G401 (cell line): ENCODE data around the gene KIF1A. TPM values are rescaled to one million over a fixed set of nuclear protein-coding genes. Genes with fewer than 3 reads are reported as not detected.

ENCODE experiments used
- DNase-seq: peaks from one replicate; pipeline ENCODE4 v3.0.0-alpha.2; 2015; ENCODE audit warnings: low spot score
- in situ Hi-C: cut with HindIII; loops from 2 replicates; pipeline ENCODE4 v1.10.0; 2016; ENCODE audit warnings: low sequenced_read_pairs, mixed read lengths
- total RNA-seq: library from RNA; depleted of rRNA; stranded (reverse); fragments of >200 nt; shearing (Covaris generic); gene quantifications from 2 replicates; pipeline ENCODE4 v1.2.3, GENCODE V29; 2014

KIF1A gene
- total RNA-seq, 1 experiment from 2014 or later: 24.9 TPM

DNA sequence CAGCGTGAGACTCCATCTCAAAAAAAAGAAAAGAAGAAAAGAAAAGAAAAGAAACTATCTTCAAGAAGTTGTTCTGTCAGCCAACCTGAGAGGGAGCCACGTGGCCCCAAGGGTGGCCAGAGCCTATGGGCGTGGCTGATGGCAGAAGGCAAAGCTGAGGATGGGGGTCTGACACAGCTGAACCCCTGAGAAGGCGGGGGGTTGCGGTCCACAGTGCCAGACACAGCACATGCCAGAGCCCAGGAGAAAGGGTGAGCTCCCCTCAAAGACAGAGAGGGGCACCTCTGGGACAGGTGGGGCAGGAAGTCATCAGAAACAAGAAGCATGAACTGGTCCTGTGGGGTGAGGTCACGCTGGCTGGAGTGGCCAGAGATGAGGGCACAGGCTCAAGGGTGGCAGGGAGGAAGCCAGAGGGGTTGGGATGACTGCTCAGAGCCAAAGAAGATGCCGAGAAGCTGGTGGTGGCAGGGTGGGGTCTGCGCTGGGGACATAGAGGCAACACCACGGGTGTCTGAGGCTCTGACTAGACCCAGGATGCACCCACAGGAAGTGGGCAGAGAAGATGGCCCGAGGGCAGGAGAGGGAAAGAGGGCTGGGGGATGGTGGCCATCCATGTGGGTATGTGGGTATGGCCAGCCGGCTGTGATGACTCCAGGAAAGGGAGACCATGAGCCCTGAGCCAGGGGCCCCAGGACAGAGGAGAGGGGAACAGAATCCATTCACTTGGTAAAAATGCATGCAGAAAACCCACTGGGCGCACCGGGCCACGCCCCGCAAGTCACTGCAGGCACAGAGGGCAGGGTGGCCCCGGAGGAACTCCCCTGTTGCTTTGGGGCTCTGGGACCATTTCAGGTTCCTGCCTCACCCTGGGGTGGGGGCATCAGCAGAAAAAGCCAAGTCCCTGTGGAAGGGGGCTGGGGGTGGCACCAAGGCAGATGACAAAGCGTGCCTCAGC lies 8.4 kb downstream of the KIF1A start:
- in situ Hi-C loops: no loop called here
- no peak for DNase-seq

DNA sequence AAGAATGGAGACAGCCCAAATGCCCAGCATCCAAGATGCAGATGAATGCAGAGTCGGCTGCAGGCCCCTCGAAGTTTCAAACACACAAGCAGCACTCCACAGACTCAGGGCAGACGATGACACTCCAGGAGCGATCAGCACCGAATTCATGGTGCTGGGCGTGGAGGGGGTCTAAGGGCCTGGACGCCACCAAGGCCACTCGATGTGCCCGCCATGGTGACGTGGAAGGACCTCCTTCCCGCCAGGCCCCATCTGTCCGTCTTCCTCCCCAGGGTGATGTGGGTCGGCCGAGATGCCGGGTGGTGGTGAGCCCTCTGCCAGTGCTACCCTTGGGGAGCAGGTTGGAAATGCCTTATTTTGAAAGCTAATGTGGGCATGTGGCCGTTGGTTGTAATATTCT lies 9.4 kb downstream of the KIF1A start:
- in situ Hi-C loops: no loop called here
- DNase-seq: no peak

DNA sequence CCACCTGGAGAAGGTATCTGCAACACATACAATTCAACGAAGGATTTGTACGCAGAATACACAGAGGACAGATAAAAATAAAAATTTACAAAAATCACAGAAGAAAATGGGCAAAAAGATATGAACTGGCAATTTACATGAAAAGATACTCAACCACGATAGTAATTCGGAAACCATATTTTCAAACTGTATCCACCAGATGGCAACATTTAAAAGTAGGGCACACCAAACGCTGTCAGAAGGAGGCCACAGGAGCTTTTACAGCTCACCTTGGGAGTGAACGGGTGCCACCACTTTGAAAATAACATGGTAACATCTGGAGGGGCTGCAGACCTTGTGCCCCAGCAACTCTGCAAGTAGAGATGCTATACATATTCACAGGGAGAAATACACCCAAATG lies 9.8 kb downstream of the KIF1A start:
- DNase-seq: peak; percentile 70
- in situ Hi-C loops: no loop called here

DNA sequence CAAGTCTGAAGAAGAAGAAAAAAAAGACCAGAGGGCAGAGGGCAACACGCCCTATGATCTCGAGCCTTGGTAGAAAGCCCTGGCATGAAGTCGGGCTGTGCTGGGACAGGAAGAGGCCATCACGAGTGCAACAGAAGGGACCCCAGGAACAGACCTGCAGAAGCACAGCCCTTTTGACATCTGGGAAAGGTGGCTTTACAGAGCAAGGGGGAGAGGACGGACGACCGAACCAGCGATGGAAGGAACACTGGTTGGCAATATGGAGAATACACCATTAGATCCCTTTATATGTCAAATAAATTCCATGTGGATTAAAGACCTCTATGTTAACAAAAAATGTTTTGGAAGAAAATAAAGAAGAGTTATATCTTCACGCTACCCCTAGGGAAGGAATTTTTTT lies 10.7 kb downstream of the KIF1A start:
- in situ Hi-C loops: no loop called here

DNA sequence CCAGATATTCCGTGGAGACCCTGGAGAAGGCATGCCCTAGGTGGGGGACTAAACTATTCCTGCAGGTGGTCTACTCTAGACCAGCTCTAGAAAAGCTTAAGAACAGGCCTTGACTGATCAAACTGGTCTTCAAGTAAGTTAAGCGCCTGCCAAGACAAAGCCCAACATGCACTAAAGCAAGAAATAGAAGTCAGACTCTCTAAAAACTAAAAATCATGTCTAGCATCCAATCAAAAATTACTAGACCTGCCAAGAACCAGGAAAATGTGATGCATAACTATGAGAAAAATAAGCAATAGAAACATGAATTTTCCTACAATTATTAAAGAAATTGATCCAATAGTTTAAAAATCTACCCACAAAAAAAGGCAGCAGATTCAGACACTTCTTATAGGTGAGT lies 13.6 kb downstream of the KIF1A start:
- in situ Hi-C loops: no loop called here
- no peak for DNase-seq

More for the DNA sequence above, 10.7 kb downstream of the KIF1A start:
- DNase-seq: no peak

DNA sequence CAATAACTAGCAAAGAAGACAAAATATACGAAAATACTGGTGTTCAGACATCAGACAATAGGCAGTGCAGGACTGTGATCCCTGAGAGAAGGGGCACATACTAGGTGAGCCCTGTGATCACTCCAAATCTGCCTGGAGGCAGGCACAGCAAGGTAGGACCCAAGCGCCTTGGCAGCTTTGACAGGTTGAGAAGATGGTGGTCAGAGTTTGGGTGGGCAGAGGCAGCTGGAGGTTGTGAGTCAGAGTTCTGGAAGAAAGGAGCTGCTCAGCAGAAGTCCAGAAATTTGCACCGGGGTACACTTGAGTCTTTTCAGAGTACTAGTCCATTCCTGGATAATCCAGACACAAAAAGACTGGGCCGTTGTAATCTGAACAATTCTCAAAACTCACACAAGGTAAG lies 14.0 kb downstream of the KIF1A start:
- in situ Hi-C loops: no loop called here
- DNase-seq: no peak

DNA sequence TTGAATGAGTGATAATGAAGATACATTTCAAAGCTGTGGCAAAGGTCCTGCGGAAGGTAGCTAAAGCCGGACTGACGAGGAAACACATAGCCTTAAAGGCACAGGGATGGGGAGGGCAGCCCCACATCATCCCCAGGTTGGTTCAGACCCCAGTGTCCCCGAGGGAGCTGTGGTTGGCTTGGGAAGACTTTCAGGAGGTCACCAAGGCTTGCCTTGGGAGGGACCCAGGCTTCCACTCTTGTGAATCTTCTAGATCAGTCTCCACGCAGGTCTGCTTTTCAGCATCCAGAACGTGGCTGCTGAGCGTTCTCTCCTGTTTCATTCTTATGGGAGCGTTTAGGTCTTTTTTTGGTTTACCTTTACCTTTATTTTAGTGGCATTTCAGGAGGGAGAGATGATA lies 16.8 kb downstream of the KIF1A start:
- in situ Hi-C loops: no loop called here
- no peak for DNase-seq

DNA sequence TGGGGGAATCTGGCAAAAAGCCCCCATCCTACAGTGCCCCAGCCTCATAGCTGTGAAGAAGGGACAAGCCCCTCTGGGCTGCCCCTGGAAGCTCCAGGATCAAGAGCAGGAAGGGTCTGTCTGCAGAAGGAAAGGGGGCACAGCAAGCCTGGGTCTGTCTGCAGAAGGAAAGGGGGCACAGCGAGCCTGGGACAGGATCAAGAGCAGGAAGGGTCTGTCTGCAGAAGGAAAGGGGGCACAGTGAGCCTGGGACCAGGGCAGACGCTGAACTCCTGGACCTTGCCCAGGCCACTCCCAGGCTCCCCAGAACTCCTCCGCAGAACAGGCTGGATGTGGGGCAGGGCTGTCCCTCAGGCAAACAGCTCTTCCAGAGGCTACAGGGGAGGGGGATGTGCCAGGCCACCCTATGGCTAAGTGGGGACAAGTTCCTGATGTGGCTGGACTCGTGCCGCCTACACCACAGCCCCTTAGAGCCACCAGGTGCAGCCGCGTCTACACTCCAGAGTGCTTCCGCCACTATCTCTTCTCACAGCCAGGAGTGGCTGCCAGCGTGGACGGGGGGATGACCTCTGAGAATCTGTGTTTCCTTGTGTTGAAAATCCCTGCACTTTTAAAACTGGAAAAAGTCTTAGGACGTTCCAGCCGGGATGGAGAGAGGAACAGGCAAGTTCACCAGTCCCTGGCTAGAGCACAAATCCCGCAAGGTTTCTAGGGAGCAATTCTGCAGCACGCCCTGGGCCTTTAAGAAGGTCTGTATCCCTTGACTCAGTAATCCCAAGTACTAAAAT lies 20.8 kb downstream of the KIF1A start:
- in situ Hi-C loops: no loop called here
- peak; percentile 25 for DNase-seq

DNA sequence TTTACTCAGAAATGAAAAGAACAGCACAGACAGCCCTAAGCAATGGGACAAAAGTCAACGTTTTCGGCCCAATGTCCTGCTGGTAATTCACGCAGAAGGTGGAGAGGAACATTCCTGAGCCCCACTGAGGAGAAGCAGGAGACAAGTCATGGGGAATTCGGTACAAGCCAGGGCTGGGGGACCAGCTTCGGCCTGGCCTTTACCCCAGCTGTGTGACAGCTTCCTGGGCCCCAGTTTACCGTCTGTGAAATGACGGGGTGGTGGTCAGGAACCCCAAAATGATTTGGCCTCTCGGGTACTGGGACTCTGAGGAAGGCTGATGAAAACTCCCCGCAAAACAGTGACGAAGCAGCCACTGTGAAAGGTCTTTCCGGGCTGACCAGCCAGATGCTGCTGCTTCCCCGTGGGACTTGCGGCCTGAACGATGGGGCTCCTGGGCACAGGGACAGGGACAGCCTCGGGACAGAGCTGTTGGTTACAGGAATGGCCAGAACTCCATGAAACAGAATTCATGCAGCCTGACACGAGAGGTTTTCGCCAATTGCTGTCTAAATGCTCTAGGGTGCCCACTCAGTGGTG lies 21.6 kb downstream of the KIF1A start:
- in situ Hi-C loops: no loop called here
- no peak for DNase-seq

DNA sequence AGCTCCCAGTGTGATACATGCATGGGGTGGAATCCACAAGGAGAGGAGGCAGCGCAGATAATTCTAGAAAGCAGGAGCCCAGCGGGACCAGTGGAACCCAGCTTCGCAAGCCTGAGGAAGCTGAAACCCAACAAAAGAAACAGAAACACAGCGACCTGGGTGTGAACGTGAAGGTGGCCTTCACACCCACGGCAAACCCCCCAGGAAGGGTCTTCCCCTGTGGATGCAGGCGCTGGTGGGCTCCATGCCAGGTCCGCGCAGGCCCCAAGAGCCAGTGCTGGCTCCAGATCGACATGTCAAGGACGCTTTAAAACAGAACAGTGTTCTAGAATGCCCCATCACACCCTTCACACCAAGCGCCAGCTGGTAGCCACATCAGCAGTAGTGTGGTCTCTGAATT lies 22.1 kb downstream of the KIF1A start:
- in situ Hi-C loops: no loop called here
- no peak for DNase-seq

DNA sequence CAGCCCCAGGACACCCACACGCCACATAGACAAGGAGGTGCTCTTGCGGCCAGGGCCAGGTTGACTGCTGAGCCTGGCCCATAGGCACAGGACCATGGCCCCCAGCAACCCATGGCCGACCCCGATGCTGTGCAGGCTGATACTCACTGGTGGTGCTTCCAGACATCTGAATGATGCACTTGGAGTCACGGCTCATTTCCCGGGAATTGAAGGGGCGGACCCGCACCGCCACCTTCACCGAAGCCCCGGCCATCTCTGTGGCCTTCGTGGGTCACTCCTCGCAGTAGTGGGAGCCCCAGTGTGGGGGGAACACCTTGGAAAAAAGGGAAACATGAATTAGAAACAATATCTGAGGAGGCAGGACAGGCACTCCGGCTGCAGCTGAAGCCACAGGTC lies 22.5 kb downstream of the KIF1A start:
- DNase-seq: no peak
- in situ Hi-C loops: no loop called here

DNA sequence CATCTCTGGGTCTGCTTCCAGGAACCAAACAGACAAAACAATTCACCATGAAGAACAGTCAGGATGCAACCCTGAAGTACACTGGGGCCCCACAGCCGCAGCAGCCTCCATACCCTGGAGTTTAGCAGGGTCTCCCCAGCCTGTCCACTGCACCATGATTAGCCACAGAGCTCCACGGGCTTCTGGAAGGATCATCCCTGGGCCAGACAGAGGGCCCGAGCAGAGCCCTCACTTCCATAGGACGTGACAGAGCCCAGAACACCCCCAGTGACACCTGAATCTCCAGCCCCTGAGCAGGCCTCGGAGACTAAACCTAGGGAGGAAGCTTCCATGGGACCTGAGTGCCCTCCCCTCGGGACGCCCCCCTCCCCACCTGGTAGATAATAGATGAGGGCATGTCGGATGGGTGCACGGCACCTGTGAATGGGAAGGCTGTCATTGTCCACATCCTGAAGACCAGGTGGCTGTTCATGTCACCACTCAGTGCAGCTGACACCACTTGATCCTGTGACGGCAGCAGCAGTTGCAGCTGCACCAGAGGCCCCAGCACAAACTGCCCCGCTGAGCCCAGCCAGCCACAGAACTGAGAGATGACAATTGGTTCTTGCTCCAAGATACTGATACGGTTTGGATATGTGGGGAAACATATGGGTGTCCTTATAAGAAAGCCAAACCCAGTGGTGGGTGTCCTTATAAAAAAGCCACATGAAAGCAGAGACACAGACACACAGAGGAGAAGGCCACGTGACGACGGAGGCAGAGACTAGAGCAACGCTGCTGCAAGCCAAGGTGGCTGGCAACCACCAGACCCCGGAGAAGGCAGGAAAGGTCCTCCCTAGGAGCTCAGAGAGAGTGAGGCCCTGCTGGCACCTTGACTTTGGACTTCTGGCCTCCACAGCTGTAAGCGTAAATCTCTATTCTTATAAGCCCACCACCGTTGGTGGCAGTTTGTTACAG lies 23.2 kb downstream of the KIF1A start:
- in situ Hi-C loops: no loop called here
- DNase-seq: no peak

DNA sequence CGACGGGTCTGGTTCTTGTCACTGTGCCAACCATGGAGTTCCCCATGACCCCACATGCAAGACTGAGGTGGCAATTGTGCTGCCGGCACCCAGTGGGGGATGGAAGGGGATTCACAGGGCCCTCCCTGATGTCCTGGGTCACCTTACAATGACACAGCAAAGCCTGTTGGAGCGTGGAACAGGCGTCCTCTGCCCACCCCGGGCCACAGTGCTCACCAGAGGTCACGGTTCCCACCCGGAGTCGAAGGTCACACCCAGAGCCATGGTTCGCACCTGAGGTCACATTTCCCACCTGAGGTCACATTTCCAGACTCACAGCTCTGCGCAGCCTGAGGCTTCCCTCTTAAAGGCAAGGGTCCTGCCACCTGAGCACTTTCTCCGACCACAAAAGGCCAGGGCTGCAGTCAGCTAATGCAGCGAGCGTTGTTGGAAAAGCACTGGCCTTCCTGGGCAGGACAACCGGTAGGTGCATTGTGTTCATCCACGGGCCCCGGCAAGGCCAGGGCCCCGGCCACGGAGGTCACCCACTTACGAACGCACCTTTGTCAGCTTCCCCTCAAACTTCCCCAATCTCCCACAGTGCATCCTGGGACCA lies 24.0 kb downstream of the KIF1A start:
- in situ Hi-C loops: no loop called here
- DNase-seq: no peak

DNA sequence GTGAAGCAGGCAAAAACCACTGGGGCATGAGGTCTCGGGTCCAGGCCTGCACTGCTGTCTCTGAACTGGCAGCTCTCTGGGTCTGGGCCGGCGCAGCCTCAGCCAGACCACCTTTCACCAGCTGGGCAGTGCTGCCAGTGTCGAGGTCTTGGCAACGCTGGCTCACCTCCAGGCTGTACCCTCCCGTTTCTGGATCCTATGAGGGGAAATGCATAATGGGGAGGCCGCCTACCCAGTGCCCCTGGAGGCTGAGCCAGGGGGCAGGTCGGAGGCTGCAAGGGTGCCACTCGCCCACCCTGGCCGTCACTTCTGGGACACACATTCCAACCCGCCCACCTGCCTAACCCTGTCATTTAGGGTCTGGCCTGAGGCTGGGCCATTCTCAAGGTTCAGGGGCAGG lies 24.6 kb downstream of the KIF1A start:
- no peak for DNase-seq
- in situ Hi-C loops: no loop called here

DNA sequence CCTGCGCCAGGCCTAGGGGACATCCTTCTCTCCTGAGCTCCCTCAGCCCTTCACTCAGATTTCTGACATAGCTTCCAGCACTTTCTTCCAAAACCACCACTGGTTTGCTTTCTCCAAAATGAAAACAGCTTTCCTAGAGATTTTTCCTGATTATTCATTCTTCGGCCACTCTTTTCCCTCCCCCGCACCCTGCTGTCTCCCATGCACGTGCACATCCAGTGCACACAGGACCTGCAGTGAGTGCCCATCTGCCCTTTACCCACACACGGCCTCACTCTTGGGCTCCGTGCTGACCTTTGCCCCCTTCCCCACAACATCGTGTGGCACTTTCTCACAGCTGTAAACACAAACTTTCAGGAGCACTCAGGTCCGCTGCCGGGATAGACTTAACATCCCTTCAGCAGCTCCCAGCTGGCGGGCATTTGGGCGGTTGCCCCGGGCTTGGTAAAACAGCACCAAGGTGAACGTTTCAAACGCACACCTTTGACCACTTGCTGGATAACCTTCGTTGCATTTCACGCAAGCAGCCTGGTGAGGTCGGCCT lies 25.8 kb downstream of the KIF1A start:
- no peak for DNase-seq
- in situ Hi-C loops: no loop called here

DNA sequence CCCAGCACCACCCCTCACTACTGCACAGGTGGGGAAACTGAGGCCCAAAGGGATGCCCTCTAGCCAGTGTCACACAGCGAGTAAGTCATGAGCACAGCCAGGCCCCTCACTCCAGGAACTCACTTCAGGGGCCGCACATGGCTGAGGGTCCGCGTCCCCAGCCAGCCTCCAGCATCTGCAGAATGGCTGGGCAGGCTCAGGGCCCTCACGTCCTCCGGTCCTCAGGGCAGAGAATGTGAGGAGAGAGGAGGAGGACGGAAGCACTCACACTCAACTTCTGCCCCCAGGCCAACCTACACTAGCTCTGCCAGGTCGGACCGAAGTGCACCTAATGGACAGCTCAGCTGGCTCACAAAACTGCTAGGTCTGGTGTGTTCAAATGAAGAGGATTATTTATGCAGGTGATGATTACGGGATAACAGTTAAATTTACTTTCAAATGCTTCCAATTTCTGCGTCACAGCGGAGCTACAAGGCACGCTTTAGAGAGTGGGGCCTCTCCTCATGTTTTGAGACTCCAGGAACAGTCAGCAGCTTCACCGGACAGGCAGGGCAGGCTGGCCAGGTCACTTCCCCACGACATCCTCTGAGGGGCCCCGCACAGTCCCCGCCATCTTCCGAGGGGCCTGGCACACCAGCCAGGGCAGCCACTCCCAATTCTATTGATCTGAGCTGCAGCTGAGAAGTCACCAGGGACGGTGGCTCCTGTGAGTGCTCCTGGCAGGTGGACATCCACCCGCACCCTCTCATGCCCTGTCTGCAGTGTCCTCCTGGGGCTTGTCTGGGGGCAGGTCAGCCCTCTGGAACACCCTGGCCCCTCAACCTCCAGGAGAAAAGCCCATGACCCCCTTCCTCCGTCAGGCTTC lies 26.5 kb downstream of the KIF1A start:
- in situ Hi-C loops: no loop called here
- DNase-seq: no peak

DNA sequence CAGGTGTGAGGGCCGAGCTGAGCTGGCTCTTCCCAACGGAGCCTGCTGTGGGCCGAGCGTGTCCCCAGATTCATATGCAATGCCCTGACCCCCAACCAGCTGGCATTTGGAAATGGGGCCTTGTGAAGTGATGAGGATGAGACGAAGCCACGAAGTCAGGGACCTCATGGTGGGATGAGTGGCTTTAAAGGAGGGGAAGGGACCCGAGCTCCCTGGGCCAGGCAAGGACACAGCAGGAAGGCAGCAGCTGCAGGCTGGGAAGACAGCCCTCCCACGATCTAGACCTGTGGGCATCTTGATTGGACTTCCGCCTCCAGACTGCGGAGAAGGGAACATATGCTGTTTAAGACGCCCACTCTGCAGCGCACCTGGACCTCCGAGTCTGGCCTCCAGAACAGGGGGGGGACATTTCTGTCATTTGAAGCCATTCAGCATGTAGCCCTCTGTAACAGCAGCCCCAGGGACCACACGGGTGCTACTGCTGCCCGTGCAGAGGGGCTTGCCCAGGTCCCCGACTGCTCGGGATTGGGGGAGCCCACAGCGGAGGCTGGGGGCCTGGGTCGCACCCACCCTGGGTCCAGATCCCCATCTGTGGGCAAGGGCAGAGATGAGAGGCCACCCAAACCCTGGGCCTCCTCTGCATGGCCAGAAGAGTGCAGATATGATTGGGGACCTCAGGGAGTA lies 27.2 kb downstream of the KIF1A start:
- in situ Hi-C loops: no loop called here
- DNase-seq: no peak
